Neural cell (in vitro differentiated cells): ENCODE data around the gene SPHKAP. TPM values are rescaled to one million over a fixed set of nuclear protein-coding genes. Genes with fewer than 3 reads are reported as not detected.

Experiments used
- H2AFZ ChIP-seq: fragments of 200-600, 300-800 bp; sonication (generic), shearing (Covaris generic); 2 replicates; pipeline ENCODE4 v1.6.0; 2014; ENCODE audit warnings: low read depth, mild to moderate bottlenecking, antibody characterized with exemption, low read length, moderate library complexity
- H3F3A ChIP-seq: fragments of 200-600 bp; shearing (Covaris generic); 2 replicates; pipeline ENCODE4 v1.6.1; 2016; ENCODE audit warnings: mild to moderate bottlenecking, moderate library complexity, mixed read lengths, antibody characterized with exemption, low read length; ENCODE audit not compliant: insufficient read depth, poor library complexity, severe bottlenecking
- H3K27ac ChIP-seq: fragments of 200-600, 300-800 bp; sonication (generic), shearing (Covaris generic); 2 replicates; pipeline ENCODE4 v1.5.1; 2014; ENCODE audit warnings: mild to moderate bottlenecking, low read length, moderate library complexity
- H3K27me3 ChIP-seq: fragments of 300-800, 200-600 bp; sonication (generic), shearing (Covaris generic); 2 replicates; pipeline ENCODE4 v1.6.0; 2014; ENCODE audit warnings: mild to moderate bottlenecking, low read depth, low read length, moderate library complexity; ENCODE audit not compliant: insufficient read depth
- H3K36me3 ChIP-seq: fragments of 300-800, 200-600 bp; sonication (generic), shearing (Covaris generic); 2 replicates; pipeline ENCODE4 v1.5.1; 2014; ENCODE audit warnings: mild to moderate bottlenecking, antibody characterized with exemption, low read length, moderate library complexity; ENCODE audit not compliant: insufficient read depth
- H3K4me2 ChIP-seq: fragments of 300-800, 200-600 bp; sonication (generic), shearing (Covaris generic); 2 replicates; pipeline ENCODE4 v1.6.0; 2014; ENCODE audit warnings: mild to moderate bottlenecking, low read length
- H3K4me3 ChIP-seq: fragments of 300-800, 200-600 bp; sonication (generic), shearing (Covaris generic); 2 replicates; pipeline ENCODE4 v1.5.1; 2014; ENCODE audit warnings: mild to moderate bottlenecking, low read length, moderate library complexity
- H3K79me2 ChIP-seq: fragments of 200-600 bp; shearing (Covaris generic); replicated peaks from 2 replicates; pipeline ENCODE4 v1.6.0; 2014; ENCODE audit warnings: mild to moderate bottlenecking, low read length, moderate library complexity; ENCODE audit not compliant: insufficient read depth
- H3K9ac ChIP-seq: fragments of 300-800, 200-600 bp; sonication (generic), shearing (Covaris generic); 2 replicates; pipeline ENCODE4 v1.6.1; 2016; ENCODE audit warnings: mild to moderate bottlenecking, low read length, mixed read lengths
- H3K9me2 ChIP-seq: fragments of 200-600 bp; shearing (Covaris generic); 2 replicates; pipeline ENCODE4 v1.6.1; 2016; ENCODE audit warnings: mild to moderate bottlenecking, low read length, mixed read lengths; ENCODE audit not compliant: insufficient read depth
- H3K9me3 ChIP-seq: fragments of 200-600, 300-800 bp; sonication (generic), shearing (Covaris generic); 2 replicates; pipeline ENCODE4 v1.6.1; 2016; ENCODE audit warnings: mild to moderate bottlenecking, mixed run types, low read length, moderate library complexity, mixed read lengths
- H4K20me1 ChIP-seq: fragments of 200-600 bp; shearing (Covaris generic); 2 replicates; pipeline ENCODE4 v1.6.1; 2016; ENCODE audit warnings: mild to moderate bottlenecking, mixed run types; ENCODE audit not compliant: insufficient read depth
- CTCF ChIP-seq: fragments of 450-650 bp; IDR thresholded peaks from 2 replicates; pipeline ENCODE4 v1.5.1; 2014; ENCODE audit warnings: antibody characterized with exemption, mild to moderate bottlenecking, moderate library complexity; ENCODE audit not compliant: poor library complexity, severe bottlenecking
- EP300 ChIP-seq: fragments of 450-650 bp; conservative IDR thresholded peaks from 2 replicates; pipeline ENCODE4 v1.6.1; 2014; ENCODE audit warnings: antibody characterized with exemption, mild to moderate bottlenecking, moderate library complexity; ENCODE audit not compliant: poor library complexity, severe bottlenecking
- EZH2 ChIP-seq: fragments of 200-600, 300-800 bp; shearing (Covaris generic), sonication (generic); IDR thresholded peaks from 2 replicates; pipeline ENCODE4 v1.6.1; 2014; ENCODE audit warnings: antibody characterized with exemption, low read length, borderline replicate concordance, mild to moderate bottlenecking; ENCODE audit not compliant: insufficient read depth, poor library complexity, severe bottlenecking
- MXI1 ChIP-seq: fragments of 450-650 bp; conservative IDR thresholded peaks from 2 replicates; pipeline ENCODE4 v1.6.1; 2014; ENCODE audit warnings: antibody characterized with exemption, mild to moderate bottlenecking; ENCODE audit not compliant: poor library complexity, severe bottlenecking
- POLR2AphosphoS5 ChIP-seq: IDR thresholded peaks from 2 replicates; pipeline ENCODE4 v1.6.1; 2012
- RAD21 ChIP-seq: fragments of 450-650 bp; conservative IDR thresholded peaks from 2 replicates; pipeline ENCODE4 v1.6.1; 2014; ENCODE audit warnings: antibody characterized with exemption, mild to moderate bottlenecking, moderate library complexity
- SMC3 ChIP-seq: fragments of 450-650 bp; conservative IDR thresholded peaks from 2 replicates; pipeline ENCODE4 v1.6.1; 2014; ENCODE audit warnings: antibody characterized with exemption, mild to moderate bottlenecking, moderate library complexity; ENCODE audit not compliant: poor library complexity
- TAF1 ChIP-seq: IDR thresholded peaks from 2 replicates; pipeline ENCODE4 v1.6.1; 2012; ENCODE audit warnings: low read depth
- polyA plus RNA-seq: library from polyadenylated mRNA; depleted of rRNA; stranded (reverse); fragments of >200 nt; gene quantifications from 2 replicates; pipeline ENCODE4 v1.2.3, GENCODE V29; 2014
- TF ChIP-seq, protein P1 (sequence below): IDR thresholded peaks from 2 replicates; pipeline ENCODE4 v1.6.1; 2012; ENCODE audit warnings: borderline replicate concordance

SPHKAP gene
- polyA plus RNA-seq, 1 donor from 2014 or later, result 1.7 TPM

GRCh38 chr2:228180181-228181097, 1.0 kb downstream of the SPHKAP start:
- H3K27ac ChIP-seq, result no peak overlapping the region

GRCh38 chr2:228167290-228167689, 14.2 kb downstream of the SPHKAP start:
- Histone ChIP-seq H3K79me2 (no peaks in the 10 kb centered on the region), H3K4me3 (no peak overlapping the region), H3K9me2 (no peaks in the 10 kb centered on the region), H3K27me3 (no peaks in the 10 kb centered on the region), H4K20me1 (no peaks in the 10 kb centered on the region), H3K4me2 (no peak overlapping the region), H3K36me3 (no peaks in the 10 kb centered on the region), H2AFZ (no peak overlapping the region), H3F3A (no peaks in the 10 kb centered on the region), H3K27ac (no peak overlapping the region), H3K9me3 (no peaks in the 10 kb centered on the region), H3K9ac (no peak overlapping the region)
- TF ChIP-seq TAF1, result no peak
- no peak for TF ChIP-seq RAD21
- no peak for TF ChIP-seq POLR2AphosphoS5
- TF ChIP-seq CTCF, result no peak
- TF ChIP-seq MXI1, result no peak

More at GRCh38 chr2:228180181-228181097, 1.0 kb downstream of the SPHKAP start:
- Histone ChIP-seq H3K36me3 (no peaks in the 10 kb centered on the region), H3K79me2 (no peaks in the 10 kb centered on the region), H3K4me2 (peak overlapping the region; percentile 63), H3K27me3 (peaks cover 50% of the 10 kb centered on the region), H3K4me3 (peak overlapping the region; percentile 69), H2AFZ (peak overlapping the region; percentile 34), H3K9me2 (no peaks in the 10 kb centered on the region), H3K9me3 (no peaks in the 10 kb centered on the region), H3F3A (no peaks in the 10 kb centered on the region), H3K9ac (peak overlapping the region; percentile 51), H4K20me1 (no peaks in the 10 kb centered on the region)
- no peak for TF ChIP-seq EZH2
- TF ChIP-seq, protein P1, sequence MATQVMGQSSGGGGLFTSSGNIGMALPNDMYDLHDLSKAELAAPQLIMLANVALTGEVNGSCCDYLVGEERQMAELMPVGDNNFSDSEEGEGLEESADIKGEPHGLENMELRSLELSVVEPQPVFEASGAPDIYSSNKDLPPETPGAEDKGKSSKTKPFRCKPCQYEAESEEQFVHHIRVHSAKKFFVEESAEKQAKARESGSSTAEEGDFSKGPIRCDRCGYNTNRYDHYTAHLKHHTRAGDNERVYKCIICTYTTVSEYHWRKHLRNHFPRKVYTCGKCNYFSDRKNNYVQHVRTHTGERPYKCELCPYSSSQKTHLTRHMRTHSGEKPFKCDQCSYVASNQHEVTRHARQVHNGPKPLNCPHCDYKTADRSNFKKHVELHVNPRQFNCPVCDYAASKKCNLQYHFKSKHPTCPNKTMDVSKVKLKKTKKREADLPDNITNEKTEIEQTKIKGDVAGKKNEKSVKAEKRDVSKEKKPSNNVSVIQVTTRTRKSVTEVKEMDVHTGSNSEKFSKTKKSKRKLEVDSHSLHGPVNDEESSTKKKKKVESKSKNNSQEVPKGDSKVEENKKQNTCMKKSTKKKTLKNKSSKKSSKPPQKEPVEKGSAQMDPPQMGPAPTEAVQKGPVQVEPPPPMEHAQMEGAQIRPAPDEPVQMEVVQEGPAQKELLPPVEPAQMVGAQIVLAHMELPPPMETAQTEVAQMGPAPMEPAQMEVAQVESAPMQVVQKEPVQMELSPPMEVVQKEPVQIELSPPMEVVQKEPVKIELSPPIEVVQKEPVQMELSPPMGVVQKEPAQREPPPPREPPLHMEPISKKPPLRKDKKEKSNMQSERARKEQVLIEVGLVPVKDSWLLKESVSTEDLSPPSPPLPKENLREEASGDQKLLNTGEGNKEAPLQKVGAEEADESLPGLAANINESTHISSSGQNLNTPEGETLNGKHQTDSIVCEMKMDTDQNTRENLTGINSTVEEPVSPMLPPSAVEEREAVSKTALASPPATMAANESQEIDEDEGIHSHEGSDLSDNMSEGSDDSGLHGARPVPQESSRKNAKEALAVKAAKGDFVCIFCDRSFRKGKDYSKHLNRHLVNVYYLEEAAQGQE, result peak; percentile 14
- TF ChIP-seq POLR2AphosphoS5, result no peak
- TF ChIP-seq SMC3, result peak; percentile 58
- peak; percentile 40 for TF ChIP-seq MXI1
- TF ChIP-seq CTCF, result peak; percentile 50
- peak; percentile 63 for TF ChIP-seq RAD21
- no peak for TF ChIP-seq EP300
- no peak for TF ChIP-seq TAF1
